ENCODE measurements around the gene PANX2.

PANX2 gene

DNA sequence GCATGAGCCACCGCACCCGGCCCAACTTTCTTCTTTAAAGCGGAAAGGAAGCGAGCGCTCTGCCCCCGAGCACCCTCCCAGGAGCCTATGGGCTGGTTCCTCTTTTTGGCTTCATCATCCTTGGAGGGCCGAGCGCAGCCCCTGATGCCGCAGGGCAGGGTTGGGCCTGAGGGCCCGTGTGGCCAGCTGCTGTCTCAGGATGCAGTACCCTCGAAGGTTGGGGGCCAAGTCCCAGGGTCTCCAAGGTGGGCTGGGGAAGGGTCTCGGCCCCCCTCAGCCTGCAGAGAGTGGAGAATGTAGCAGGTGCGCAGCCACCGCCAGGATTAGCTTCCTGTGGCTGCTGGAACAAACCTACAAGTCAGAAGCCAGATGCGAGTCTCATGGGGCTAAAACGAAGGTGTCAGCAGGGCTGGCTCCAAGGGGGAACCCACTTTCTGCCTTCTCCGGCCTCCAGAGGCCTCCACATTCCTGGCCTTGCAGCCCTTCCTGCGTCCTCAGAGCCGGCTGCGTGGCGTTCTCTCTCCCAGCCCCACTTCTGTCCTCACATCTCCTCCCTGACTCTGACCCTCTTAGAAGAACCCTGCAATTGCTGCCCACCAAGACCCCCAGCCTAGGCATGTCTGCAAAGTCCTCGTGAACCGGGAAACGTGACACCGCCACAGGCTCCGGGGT is 2.9 kb downstream of the PANX2 start:
- no peak for DNase-seq

DNA sequence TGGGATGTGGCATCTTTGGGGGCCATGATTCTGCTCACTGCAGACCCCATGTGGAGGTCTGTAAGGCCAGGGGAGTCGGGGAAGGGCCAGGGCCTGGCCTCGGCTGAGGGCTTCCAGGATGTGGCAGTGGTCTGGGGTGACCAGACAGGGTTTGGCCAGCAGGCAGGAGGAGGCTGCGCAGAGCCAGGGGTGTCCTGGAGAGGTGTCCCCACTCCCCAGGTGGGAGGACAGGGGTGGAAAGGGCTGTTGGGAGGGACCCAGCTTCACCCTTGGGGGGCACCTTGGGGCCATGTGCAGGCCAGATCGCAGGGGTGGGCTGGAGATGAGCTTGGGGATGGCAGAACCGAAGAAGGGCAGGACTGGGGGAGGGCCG is 3.4 kb downstream of the PANX2 start:
- DNase-seq = no peak

DNA sequence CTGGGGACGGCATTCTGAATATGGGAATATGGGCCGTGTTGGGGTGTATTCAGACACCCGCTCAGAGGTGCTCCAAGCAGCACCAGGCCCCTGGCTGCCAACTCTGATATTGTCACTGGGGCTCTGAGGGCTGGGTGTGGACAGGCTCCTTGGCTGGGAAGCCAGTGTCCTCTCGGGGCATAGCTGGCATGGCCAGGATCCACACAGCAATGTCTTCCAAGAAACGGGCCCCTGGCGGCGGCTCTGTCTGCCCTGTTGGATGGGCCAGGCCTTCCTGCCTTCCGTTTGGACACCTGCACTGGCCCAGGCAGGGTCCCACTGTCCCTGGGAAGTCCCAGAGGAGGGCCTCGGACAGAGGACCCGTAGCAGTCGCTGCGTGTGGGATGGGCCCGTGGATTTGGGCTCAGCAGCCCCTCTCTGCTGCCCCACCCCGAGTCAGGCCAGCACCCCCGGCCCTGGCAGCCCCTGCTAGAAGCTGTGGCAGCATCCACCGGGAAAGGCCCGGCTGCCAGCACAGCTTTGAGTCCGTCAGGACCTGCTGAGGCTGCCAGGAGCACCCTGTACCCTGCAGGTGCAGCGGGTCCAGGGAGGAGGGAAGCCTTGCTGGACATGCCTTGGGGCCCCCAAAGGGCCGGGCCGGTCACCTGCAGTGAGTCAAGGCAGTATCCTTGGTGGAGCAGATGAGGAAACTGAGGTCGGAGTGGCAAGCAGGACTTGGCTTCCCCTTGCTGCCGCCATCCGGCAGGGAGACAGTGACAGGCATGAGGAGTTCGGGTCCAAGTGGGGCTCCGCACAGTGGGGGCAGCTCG is 4.1 kb downstream of the PANX2 start:
- DNase-seq = no peak

DNA sequence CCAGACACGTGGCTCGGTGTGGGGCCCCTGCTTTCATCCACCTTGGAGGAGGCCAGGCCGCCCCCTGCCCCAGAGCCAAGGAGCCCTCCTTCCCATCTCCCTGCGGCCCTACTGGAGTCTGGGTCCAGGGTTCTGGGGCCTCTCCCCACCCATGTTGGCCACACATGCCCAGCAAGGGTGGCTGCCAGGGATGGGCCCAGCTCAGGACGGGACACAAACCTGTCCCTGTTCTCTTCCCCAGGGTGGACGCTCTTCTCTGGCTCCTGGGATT is 4.6 kb downstream of the PANX2 start:
- DNase-seq = no peak

DNA sequence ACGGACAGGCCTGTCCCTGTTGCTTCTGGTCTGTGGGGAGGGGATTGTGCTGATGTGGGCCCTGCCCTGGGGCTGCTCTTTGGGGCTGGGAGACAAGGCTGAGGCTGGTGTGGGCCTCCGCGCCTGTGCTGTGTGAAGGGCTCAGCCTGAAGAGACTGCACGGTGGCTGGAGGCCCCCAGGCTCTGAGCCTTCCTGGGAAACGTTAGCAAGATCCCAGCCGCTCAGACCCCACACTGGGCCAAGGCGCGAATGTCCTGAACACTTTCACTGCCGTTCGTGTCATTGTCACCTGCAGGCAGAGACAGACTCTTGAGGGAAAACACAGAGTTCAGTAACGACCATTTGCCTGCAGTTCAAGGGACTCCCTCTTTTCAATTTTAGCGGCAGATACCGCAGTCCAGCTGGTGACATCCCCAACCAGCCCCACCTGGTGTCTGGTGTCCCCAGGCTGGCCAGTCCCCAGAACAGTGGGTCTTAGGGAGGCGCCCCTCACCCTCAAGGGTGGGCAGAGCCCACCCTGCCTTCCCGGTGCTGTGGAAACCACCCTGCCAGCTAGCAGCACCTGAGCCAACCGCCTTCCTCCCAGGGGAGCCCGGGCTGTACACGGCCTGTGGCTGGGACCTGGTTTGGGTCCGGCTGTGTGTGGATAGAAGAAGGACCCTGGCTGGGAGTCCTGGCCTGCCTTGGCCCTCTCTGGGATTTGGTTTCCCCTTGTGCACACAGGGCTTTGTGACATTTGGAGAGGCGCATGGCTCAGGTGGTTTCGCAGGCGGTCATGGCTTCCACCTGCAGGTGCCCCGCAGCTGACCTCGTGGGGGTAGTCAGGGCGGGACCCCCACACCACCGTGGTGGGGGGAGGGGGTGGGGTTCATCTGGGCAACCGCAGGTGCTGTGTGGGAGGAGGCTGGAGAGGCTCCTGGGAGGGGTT is 5.7 kb downstream of the PANX2 start:
- no peak for DNase-seq

DNA sequence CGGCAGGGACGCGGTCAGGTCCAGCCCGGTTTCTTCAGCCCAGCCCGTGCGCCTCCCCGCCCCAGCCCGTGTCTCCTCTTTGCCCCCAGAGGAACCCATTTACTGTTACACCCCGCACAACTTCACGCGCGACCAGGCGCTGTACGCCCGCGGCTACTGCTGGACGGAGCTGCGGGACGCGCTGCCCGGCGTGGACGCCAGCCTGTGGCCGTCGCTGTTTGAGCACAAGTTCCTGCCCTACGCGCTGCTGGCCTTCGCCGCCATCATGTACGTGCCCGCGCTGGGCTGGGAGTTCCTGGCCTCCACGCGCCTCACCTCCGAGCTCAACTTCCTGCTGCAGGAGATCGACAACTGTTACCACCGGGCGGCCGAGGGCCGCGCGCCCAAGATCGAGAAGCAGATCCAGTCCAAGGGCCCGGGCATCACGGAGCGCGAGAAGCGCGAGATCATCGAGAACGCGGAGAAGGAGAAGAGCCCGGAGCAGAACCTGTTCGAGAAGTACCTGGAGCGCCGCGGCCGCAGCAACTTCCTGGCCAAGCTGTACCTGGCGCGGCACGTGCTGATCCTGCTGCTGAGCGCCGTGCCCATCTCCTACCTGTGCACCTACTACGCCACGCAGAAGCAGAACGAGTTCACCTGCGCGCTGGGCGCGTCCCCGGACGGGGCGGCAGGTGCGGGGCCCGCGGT is 6.5 kb downstream of the PANX2 start:
- DNase-seq = no peak

- DNase-seq = no peak
Measured at GRCh38 chr22:50177537-50178470, 7.3 kb downstream of the PANX2 start.

GRCh38 chr22:50178471-50178864 is 7.9 kb downstream of the PANX2 start:
- DNase-seq = no peak

- DNase-seq = no peak
Measured at GRCh38 chr22:50178871-50179869, 8.6 kb downstream of the PANX2 start.

DNA sequence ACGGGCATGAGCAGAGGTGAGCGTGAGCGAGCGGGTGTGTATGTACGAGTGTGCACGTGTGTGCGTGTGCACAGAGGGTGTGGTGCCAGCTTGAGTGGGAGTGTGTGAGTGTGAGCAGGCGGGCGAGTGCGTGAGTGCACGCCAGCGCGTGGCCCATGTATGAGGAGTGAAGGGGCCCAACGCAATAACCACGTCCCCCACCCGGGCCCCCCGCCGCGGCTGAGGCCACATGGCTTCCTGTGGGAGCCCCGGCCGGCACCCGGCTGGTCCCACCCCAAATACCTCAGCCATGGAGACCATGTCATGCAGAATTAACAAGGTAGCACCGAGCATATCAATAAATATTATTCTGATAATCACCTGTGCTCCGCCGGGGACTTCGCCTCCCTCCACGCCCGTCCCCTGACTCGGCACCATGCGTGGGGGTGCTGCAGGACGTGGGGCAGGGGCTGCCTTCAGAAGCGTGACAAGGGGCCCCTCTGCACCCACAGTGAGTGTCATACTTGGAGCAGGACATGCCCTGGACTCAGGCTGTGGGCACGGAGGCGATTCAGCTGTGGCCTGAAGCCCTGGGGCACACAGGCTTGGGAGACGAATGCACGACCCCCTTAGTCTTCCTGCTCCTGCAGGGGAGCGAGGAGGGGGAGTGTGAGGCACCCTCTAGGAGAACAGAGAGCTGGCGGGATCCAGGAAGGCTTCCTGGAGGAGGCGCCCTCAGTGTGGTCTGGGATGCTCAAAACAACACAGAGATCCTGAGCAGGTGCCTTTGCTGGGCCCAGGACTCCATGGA is 9.6 kb downstream of the PANX2 start:
- DNase-seq = no peak

GRCh38 chr22:50180727-50181521 is 10.4 kb downstream of the PANX2 start:
- DNase-seq = no peak

- no peak for DNase-seq
Measured at GRCh38 chr22:50182176-50183081, 11.9 kb downstream of the PANX2 start.

DNA sequence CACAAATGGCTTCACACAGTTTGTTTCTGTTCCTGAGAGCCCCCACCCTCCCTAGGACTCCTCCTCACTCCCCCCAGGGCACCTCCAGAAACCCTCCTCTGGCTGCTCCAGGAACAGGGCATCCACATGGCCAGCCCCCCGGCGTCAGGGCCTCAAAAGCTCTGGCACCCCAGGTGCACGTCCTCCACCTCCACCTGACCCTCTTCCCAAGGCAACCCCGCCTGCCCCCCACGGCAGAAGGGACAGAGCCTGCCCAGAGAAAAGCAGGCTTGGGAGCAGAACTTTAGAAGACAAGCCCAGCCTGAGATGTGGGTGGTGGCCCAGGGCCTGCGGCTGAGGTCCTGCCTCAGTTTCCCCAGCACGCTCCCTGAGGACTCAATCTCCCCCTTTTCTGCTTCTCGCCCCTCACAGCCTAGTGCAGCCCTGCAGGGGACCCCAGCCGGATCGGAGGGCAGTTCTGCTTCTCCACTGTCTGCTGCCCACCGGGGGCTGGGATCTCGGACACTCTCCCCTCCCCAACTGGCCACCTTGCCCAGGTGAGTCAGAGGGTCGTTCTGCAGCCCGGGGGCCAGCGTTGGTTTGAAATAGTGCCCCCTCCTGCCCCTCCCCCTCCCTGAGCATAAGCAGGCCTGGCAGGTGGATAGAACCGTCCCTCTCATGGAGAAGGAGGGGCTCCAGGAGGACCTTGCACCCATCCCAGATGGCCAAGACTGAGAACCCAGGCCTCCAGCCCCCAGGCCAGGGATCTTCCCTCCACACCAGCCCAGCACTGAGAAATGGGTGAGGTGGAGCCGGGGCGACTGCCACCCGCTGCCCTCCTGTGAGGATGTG is 12.8 kb downstream of the PANX2 start:
- DNase-seq = no peak

DNA sequence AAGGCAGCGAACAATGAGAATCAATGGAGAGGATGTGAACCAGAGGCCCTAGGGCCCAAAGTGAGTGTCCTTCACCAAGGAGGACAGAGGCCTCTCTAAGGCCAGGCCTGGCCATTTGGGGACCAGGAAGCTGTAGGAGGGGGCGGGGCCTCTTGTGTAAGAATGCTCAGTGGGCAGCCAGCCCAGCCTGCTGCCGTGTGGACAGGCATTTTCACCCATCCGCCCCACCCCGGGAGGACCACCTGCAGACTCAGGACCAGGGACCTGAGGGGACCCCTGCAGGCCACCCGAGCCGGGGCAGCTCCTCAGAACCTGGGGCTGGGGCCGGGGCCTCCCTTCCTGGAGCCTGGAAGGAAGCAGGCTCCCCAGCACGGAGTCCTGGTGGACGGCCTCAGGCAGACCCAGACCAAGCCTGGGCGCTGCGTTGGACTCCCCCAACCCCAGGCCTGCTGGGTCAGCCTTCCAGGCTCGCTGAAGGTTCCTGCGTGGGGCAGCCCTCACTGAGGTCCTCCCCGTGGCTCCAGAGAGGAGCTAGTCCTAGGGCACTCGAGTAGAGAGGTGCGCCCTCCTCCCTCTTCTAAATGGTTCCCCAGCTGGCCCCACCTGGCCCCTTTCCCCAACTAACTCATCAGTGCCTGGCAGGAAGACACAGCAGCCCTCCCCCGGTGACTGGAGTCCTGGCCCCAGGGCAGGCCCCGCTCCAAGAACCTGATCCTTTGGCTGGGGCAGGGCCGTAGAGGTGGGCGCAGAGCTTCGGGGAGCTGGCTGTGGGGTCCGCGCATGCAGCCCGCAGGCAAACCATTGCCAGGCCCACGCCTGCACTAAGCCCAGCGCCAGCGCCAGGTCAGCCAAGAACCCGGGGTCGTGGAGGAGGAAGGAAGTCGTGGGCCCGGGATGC is 13.7 kb downstream of the PANX2 start:
- no peak for DNase-seq

DNA sequence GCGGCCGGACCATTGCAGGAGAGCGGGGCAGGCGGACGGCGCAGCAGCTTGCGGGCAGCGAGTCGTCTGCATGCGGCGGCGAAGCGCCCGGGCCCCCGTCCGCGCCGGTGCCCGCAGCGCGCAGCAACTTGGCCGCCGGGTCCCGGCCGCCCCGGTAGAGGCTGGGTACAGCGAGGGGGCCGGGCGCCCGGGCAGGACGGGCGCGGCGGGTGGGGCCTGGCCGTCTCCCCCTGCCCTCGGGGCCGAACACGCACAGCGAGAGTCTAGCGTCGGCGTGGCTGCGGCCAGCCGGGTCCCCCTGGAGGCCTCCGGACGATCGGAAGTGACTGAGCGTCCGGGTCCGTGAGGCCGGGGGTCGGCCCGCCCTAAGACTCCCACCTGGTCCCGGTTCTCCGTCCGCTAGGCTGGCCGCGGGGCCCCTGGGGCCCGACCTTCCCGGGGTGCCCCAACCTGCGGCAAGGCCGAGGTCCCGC is 14.4 kb downstream of the PANX2 start:
- DNase-seq = no peak
